Measurements from ENCODE around the gene CLCN7. TPM values are rescaled to one million over a fixed set of nuclear protein-coding genes. Genes with fewer than 3 reads are reported as not detected.

The CLCN7 gene
- total RNA-seq, 2 donors from 2014 or later, result 43.3 to 47.0 TPM

GRCh38 chr16:1464196-1464893, 10.5 kb downstream of the CLCN7 start:
- H3K36me3 ChIP-seq, result peaks cover 16% of the 10 kb centered on the region

GRCh38 chr16:1461146-1461545, 13.7 kb downstream of the CLCN7 start:
- Histone ChIP-seq H3K4me3 (no peak overlapping the region), H3K36me3 (peaks cover 23% of the 10 kb centered on the region), H3K9me3 (no peaks in the 10 kb centered on the region), H3K27me3 (replicated peaks; ENCODE audit: insufficient read depth) (no peaks in the 10 kb centered on the region), H3K27ac (no peak overlapping the region), H3K4me1 (ENCODE audit: control insufficient read depth in 1 of 2, low read depth in 2 of 2) (no peaks in the 10 kb centered on the region)
- DNase-seq (ENCODE audit: low spot score), result no peak
- ATAC-seq (ENCODE audit: insufficient number of reproducible peaks, low FRiP score, low read depth), result no peak
- TF ChIP-seq CTCF (IDR thresholded peaks at IDR 0.05), result no peak

More at GRCh38 chr16:1464196-1464893, 10.5 kb downstream of the CLCN7 start:
- Histone ChIP-seq H3K4me3 (no peak overlapping the region), H3K9me3 (no peaks in the 10 kb centered on the region), H3K4me1 (ENCODE audit: control insufficient read depth in 1 of 2, low read depth in 2 of 2) (no peaks in the 10 kb centered on the region), H3K27me3 (replicated peaks; ENCODE audit: insufficient read depth) (no peaks in the 10 kb centered on the region), H3K27ac (no peak overlapping the region)
- ATAC-seq (ENCODE audit: insufficient number of reproducible peaks, low FRiP score, low read depth) (no peak), DNase-seq (ENCODE audit: low spot score) (no peak)
- TF ChIP-seq CTCF (IDR thresholded peaks at IDR 0.05), result no peak

GRCh38 chr16:1460602-1461138, 14.2 kb downstream of the CLCN7 start:
- DNase-seq (ENCODE audit: low spot score) (no peak), ATAC-seq (ENCODE audit: insufficient number of reproducible peaks, low FRiP score, low read depth) (no peak)
- Histone ChIP-seq H3K27ac (no peak overlapping the region), H3K27me3 (replicated peaks; ENCODE audit: insufficient read depth) (no peaks in the 10 kb centered on the region), H3K36me3 (peaks cover 27% of the 10 kb centered on the region), H3K9me3 (no peaks in the 10 kb centered on the region), H3K4me1 (ENCODE audit: control insufficient read depth in 1 of 2, low read depth in 2 of 2) (no peaks in the 10 kb centered on the region), H3K4me3 (no peak overlapping the region)
- no peak for TF ChIP-seq CTCF (IDR thresholded peaks at IDR 0.05)

- DNase-seq (ENCODE audit: low spot score) (no peak), ATAC-seq (ENCODE audit: insufficient number of reproducible peaks, low FRiP score, low read depth) (no peak)
- Histone ChIP-seq H3K4me3 (no peak overlapping the region), H3K4me1 (ENCODE audit: control insufficient read depth in 1 of 2, low read depth in 2 of 2) (no peaks in the 10 kb centered on the region), H3K27ac (no peak overlapping the region), H3K9me3 (no peaks in the 10 kb centered on the region), H3K36me3 (peaks cover 34% of the 10 kb centered on the region), H3K27me3 (replicated peaks; ENCODE audit: insufficient read depth) (no peaks in the 10 kb centered on the region)
- TF ChIP-seq CTCF (IDR thresholded peaks at IDR 0.05), result no peak
Measured at GRCh38 chr16:1459967-1460366, 14.9 kb downstream of the CLCN7 start.

GRCh38 chr16:1458977-1459341, 15.9 kb downstream of the CLCN7 start:
- H3K4me1 ChIP-seq (ENCODE audit: control insufficient read depth in 1 of 2, low read depth in 2 of 2), result no peaks in the 10 kb centered on the region
- no peak overlapping the region for H3K4me3 ChIP-seq
- no peaks in the 10 kb centered on the region for H3K27me3 ChIP-seq (replicated peaks; ENCODE audit: insufficient read depth)
- H3K9me3 ChIP-seq, result no peaks in the 10 kb centered on the region
- no peak overlapping the region for H3K27ac ChIP-seq
- TF ChIP-seq CTCF (IDR thresholded peaks at IDR 0.05), result no peak
- peaks cover 42% of the 10 kb centered on the region for H3K36me3 ChIP-seq
- DNase-seq (ENCODE audit: low spot score) (no peak), ATAC-seq (ENCODE audit: insufficient number of reproducible peaks, low FRiP score, low read depth) (no peak)

Measured in thoracic aorta (tissue), 2 donors.